GM12892 (cell line): ENCODE measurements around the gene SPON1.
"Not testable (repeated sequence)": the region's sequence is repeated elsewhere in the genome, so short reads cannot be mapped to it uniquely, and the experiment has no call there.

Source experiments
- DNase-seq: peaks from one replicate; pipeline ENCODE4 v3.0.0; 2011; ENCODE audit not compliant: insufficient read length
- FAIRE-seq: peaks from 2 replicates; lab custom pipeline; 2011; peaks lifted over from hg19 to GRCh38; lab: Jason Lieb, UNC
- POLR2A ChIP-seq: IDR thresholded peaks from 2 replicates; pipeline ENCODE4 v1.6.1; 2011; ENCODE audit warnings: low read depth, low read length, control low read depth
- POLR2AphosphoS5 ChIP-seq: IDR thresholded peaks from 2 replicates; pipeline ENCODE4 v1.6.1; 2011; ENCODE audit warnings: low read depth, low read length, control low read depth
- TAF1 ChIP-seq: IDR thresholded peaks from 2 replicates; pipeline ENCODE4 v1.6.1; 2011; ENCODE audit warnings: low read depth, mild to moderate bottlenecking, control low read depth, low read length, borderline replicate concordance

SPON1 gene

DNA sequence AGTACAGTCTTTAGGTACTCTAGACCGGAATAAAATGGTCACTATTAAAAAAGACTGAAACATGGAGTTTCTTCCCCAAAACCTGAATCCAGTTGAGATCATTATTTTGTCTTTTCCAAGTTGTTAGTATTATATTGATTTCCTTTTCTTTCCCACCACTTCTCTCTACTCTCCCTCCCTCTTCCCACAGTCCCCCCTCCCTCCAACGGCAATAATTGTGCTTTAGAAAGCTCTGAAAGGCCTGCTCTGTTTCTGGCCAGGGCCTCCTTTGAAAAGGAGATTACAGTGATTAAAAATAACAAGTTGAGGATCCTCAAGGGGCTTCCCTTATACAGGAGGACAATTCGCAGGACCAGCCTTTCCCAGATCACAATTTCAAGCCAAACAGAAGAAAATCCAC, 3.5 kb downstream of the SPON1 start:
- DNase-seq, result no peak
- TF ChIP-seq POLR2A (no peak), POLR2AphosphoS5 (no peak), TAF1 (no peak)
- FAIRE-seq, result no peak

DNA sequence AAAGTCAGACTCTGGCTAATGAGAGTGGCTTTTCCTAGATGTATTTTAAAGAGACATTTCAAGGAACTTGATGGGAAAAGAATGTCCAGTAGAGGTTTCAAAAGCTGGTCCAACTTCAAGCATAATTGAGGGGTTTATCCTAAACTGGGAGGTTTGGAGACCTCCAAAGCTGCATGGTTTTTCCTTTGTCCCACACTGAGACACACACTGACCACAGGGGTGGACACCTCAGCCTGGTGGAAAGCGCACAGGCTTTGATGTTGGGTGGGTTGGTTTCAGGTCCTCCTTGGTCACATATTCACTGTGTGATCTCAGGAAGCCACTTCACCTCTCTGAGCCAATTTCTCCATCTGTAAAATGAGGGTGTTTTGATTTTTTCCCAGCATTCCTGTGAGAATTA, 4.0 kb downstream of the SPON1 start:
- FAIRE-seq (no peak), DNase-seq (no peak)
- TF ChIP-seq POLR2AphosphoS5 (no peak), TAF1 (no peak), POLR2A (no peak)

DNA sequence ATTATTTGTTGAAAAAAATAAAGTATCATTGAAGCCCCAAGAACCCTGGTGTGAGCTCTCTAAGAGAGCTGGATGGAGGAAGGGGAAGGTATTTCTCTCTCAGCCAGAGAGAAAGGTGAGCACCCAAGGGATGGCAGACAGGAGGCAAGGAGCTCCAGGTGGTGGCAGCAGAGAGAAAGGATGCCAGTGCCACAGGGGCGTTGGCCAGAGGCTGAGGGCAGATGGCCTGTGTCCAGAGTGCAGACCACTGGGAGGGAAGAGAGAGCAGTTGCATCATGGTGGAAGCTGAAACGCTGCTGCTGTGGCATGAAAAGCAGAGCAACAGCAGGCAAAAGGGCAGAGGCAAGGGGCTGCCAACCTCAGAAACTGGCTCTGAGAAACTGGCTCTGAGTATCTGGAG, 8.5 kb downstream of the SPON1 start:
- TF ChIP-seq TAF1 (no peak), POLR2A (no peak), POLR2AphosphoS5 (no peak)
- peak; percentile 68 for FAIRE-seq
- no peak for DNase-seq

DNA sequence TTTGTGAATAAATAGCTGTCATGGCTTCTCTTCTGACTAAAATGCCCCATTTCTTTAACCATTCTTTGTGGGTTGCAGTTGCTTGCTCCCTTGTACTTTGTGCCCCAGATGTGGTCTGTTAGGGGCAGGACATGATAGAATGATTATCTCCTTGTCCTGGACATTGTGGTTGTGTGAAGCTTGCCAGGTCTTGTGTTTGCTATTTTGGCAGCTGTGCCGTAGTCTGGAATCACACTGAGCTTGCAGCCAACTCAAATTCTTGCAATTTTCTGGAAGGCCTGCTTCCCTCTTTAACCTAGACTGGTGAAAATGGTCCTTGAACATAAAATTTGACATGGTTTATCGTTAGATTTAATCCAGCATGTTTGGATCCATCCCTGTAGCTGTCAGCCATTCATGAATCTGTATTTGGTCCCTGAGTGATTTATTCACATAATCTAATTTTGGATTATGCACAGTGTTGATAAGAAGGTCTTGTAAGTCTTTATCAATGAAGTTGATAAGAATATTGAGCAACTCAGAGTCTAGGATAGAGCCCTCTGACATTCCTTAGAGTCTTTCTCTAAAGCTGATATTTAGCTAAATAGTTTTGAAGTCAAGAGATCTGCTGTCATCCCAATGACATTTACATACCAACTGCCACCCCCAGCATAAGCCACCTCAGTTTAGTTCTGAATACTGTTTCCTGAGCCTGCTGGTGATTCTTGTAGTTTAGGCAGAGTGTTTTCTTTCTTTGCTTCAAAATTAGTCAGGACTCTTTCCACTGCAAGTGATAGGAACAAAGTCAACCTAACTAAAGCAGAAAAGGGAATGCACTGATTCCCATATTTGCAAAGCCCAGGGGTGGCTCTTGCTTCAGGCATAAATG, 9.8 kb downstream of the SPON1 start:
- FAIRE-seq (no peak), DNase-seq (no peak)
- TF ChIP-seq TAF1 (no peak), POLR2A (no peak), POLR2AphosphoS5 (no peak)

DNA sequence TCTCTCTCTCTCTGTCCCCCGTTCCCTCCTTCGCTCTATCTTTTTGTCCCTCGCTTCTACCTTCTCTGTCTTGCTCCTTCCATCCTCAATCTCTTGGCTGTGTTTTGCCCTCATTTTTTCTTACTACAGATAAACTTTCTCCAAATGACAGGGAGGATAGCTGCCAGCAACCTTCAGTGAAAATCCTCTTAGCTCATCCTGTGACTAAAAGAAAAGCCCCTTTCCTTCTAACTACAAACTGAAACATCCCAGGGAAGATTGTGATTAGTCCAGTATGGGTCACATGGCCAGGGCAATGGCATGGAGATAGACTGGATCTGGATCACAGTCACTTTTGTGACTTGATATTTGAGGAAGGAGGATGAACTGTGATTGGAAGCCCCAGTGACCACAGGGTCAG, 10.4 kb downstream of the SPON1 start:
- no peak for TF ChIP-seq POLR2AphosphoS5
- no peak for TF ChIP-seq POLR2A
- no peak for TF ChIP-seq TAF1
- no peak for FAIRE-seq
- DNase-seq, result no peak

DNA sequence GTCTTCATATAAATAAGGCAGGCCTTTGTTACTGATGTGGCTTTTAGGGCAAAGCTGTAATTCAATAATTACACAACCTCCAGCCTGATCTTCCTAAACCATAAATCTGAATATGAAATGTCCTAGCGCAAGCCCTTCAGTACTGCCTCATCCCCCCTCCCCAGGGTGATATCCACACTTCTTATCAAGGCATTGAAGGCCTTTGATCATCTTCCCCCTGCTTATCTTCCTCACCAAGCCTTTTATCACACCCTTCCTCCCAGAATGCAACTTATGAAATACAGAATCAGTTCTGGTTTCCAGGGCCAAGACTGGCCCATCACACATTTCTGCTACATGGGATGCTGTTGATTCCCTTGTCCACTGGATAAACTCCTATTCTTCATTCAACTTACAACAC, 12.1 kb downstream of the SPON1 start:
- FAIRE-seq (no peak), DNase-seq (no peak)
- TF ChIP-seq TAF1, result no peak

DNA sequence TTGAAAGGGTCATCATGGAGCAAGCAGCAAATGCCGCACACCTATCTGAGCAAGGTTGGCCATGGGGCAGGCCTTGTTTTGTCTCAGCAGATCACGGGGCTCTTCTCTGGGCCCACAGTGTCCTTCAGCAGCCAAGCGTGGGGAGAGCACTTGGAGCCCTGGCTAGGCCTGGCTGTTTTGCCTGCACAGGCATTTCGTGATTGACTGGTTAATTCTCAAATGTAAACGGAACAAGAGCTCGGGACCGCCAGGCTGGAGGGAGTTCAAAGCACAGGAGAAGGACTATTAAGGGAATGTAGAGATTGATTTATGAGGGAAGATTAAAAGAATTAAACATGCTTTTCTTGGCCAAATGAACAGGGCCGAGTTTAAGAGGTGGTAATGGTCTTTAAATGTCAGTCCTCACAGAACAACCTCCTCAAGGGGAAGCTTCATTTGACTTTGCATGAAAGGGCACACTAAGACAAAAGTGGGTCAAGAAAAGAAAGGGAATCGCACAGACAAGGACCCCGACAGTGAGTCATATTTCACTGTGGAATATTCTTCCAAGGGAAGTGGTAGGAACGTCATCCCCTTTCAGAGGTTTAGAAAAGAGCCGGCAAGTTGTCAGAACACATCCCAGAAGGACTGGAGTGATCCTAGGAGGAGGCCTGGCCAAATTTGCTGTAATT, 20.7 kb downstream of the SPON1 start:
- FAIRE-seq (no peak), DNase-seq (no peak)

DNA sequence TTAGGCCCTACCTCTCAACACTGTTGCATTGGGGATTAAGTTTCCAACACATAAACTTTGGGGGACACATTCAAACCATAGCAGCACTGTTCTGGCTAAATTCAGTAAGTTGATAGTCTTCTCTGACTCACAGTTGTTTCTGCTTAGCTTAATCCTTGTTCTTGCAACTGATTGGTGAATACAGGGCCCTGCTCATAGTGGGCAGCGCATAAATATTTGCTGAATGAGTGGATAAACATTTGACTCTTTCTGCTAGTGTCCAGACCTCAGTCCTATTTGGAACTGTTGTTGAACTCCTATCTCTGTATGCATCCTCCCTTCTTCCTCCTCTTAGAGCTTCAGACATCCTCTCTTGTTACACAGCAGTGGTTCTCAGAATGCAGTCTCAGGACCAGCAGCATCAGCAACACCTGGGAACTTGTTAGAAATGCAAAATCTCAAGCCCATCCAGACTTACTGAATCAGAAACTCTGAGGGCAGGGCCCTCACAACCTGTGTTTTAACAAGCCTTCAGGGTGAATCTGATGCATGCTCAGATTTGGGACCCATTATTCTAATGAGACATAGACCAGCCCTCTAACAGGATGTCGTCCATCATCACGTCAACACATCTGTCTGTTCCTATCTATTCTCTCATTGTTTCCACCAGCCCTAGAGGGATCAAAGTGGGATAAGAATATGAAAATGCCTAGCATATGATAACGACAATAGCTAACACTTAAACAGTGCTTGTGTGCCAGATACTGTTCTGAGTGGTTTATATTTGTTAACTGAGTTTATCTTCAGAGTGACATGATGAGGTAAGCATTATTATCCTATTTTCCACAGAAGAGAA, 22.3 kb downstream of the SPON1 start:
- no peak for TF ChIP-seq POLR2AphosphoS5
- TF ChIP-seq POLR2A, result no peak
- TF ChIP-seq TAF1, result no peak
- DNase-seq, result no peak
- FAIRE-seq, result no peak

More for the DNA sequence above, 20.7 kb downstream of the SPON1 start:
- no peak for TF ChIP-seq TAF1
- TF ChIP-seq POLR2A, result no peak
- TF ChIP-seq POLR2AphosphoS5, result no peak

DNA sequence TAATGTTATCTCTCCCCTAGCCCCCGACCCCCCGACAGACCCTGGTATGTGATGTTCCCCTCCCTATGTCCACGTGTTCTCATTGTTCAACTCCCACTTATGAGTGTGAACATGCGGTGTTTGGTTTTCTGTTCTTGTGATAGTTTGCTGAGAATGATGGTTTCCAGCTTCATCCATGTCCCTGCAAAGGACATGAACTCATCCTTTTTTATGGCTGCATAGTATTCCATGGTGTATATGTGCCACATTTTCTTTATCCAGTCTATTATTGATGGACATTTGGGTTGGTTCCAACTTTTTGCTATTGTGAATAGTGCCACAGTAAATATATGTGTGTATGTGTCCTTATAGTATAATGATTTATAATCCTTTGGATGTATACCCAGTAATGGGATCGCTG, 24.2 kb downstream of the SPON1 start:
- FAIRE-seq, DNase-seq: not testable (repeated sequence)

DNA sequence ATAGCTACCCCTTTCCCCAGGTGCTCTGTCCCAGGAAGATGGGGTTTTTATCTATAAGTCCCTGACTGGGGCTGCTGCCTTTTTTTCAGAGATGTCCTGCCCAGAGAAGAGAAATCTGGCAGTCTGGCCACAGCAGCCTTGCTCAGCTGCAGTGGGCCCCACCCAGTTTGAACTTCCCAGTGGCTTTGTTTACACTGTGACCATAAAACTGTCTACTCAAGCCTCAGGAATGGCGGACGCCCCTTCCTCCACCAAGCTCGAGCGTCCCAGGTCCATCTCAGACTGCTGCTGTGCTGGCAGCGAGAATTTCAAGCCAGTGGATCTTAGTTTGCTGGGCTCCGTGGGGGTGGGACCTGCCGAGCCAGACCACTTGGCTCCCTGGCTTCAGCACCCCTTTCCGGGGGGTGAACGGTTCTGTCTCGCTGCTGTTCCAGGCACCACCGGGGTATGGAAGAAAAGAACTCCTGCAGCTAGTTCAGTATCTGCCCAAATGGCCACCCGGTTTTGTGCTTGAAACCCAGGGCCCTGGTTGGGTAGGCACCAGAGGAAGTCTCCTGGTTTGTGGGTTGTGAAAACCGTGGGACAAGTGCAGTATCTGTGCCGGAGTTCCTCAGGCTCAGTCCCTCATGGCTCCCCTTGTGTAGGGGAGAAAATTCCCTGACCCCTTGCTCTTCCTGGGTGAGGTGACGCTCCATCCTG, 29.8 kb downstream of the SPON1 start:
- not testable (repeated sequence) for FAIRE-seq, DNase-seq

DNA sequence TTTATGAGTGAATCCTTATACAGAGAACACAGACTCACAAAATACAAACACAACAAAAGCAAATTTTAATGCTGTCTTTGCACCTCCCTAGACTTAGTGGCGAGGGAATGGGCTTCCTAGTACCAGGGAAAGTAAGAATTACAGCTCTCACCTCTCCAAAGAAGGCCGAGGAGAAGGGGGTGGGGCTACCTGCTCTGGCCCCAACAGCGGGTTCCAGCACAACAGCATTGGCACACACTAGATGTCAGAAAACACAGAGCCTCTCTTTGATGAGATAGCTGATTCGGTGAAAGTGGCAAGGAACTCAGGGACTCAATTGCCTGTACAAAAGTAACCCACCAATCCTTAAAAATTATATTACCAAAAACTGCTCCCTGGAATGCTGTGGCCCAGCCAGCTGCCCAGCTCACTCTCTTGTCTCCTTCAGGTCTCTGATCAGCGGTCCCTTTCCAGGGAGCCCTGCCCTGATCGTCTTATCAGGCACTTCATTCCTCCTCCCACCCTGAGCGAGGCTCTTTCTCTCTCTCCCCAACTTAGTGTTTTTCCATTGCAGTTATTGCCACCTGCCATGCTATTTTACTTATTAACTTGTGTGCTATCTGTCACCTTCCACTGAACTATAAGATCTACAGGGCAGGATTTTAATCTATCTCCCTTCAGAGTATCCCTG, 30.7 kb downstream of the SPON1 start:
- FAIRE-seq, result no peak

DNA sequence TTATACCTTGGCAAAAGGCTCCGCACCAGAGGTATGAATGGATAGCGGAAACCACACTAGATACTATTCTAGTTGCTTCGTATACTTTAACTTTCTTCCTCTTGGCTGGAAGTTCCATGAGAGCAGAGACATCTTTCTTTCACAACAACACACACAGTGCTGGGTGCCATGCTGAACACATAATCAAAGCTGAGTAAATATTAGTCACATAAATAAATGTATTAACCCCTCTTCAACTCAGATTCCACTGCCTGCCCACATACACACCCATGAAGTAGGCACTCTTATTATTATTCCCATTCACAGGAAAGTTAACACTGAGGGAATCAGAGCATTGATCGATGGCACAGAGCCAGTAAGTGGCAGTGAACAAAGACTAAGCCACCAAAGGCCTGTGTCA, 35.4 kb downstream of the SPON1 start:
- FAIRE-seq, result no peak
- DNase-seq, result no peak
- TF ChIP-seq TAF1 (no peak), POLR2A (no peak), POLR2AphosphoS5 (no peak)

More for the DNA sequence above, 30.7 kb downstream of the SPON1 start:
- DNase-seq, result no peak
- TF ChIP-seq POLR2AphosphoS5 (no peak), TAF1 (no peak), POLR2A (no peak)
